Ovary (tissue), 3 donors: Measurements from ENCODE around the gene SSRP1.

Experiments used
- CTCF ChIP-seq, 3 donors: fragments of 450-650 bp in 2 of 3; fragments of 200-600 bp in 1 of 3; IDR thresholded peaks; one replicate each; pipeline versions ENCODE4 v1.5.1 to v1.8.0; 2016 to 2022; ENCODE audit warnings: antibody characterized with exemption in 3 of 3, mild to moderate bottlenecking in 1 of 3
- EP300 ChIP-seq: sonication (generic); formaldehyde crosslinking; IDR thresholded peaks from one replicate; pipeline ENCODE4 v1.6.1; 2017; ENCODE audit warnings: antibody characterized with exemption
- POLR2A ChIP-seq: fragments of 450-650 bp; IDR thresholded peaks from one replicate; pipeline ENCODE4 v1.6.1; 2017; ENCODE audit warnings: antibody characterized with exemption, mild to moderate bottlenecking, moderate library complexity
- donor health status: DM: no; HTN: no; CAD: no.

GRCh38 chr11:57344826-57345225 is 9.1 kb upstream of the SSRP1 start:
- TF ChIP-seq CTCF (IDR thresholded peaks at IDR 0.05), result no peak
- no peak for TF ChIP-seq EP300
- TF ChIP-seq POLR2A, result no peak
